ENCODE data around the gene RPL37A. TPM values are rescaled to one million over a fixed set of nuclear protein-coding genes. Genes with fewer than 3 reads are reported as not detected.
A peak's percentile ranks its signal among the peaks of the same experiment; 100 is the strongest.

The RPL37A gene
- total RNA-seq, 4 donors from 2014 or later: 1,246 to 1,858 (median 1,428) TPM

DNA sequence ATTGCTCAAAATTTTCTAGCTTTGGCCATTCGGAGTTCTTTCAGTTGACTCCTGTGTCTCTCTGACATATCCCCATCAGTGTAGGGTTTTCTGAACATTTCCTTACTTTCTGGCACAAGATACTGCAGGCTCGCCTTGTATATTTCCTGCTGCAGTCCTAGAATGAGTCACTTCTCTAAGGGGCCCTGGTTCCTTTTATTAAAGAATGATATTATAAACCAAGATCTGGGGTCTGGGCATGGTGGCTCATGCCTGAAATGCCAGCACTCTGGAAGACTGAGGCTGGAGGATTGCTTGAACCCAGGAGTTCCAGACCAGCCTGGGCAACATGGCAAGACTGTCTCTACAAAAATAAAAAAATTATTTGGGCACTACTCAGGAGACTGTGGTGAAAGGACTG is 3.0 kb upstream of the RPL37A start:
- no peak overlapping the region for H3K27ac ChIP-seq
- no peak for TF ChIP-seq CTCF (IDR thresholded peaks at IDR 0.05)
- no peak for TF ChIP-seq POLR2A (IDR thresholded peaks at IDR 0.05)
- no peaks in the 10 kb centered on the region for H3K9me3 ChIP-seq
- H3K27me3 ChIP-seq: no peaks in the 10 kb centered on the region
- peaks cover 9 to 51% (median 20%) of the 10 kb centered on the region in 3 donors for H3K4me1 ChIP-seq
- intact Hi-C loops (cut with DNase I): no loop called here
- 33 to 34% methylated on average over 2 of the region's 2 CpGs for WGBS, 2 donors
- DNase-seq: no peak
- no peak overlapping the region for H3K4me3 ChIP-seq
- peaks cover 0 to 12% (median under 1%) of the 10 kb centered on the region in 3 donors for H3K36me3 ChIP-seq

DNA sequence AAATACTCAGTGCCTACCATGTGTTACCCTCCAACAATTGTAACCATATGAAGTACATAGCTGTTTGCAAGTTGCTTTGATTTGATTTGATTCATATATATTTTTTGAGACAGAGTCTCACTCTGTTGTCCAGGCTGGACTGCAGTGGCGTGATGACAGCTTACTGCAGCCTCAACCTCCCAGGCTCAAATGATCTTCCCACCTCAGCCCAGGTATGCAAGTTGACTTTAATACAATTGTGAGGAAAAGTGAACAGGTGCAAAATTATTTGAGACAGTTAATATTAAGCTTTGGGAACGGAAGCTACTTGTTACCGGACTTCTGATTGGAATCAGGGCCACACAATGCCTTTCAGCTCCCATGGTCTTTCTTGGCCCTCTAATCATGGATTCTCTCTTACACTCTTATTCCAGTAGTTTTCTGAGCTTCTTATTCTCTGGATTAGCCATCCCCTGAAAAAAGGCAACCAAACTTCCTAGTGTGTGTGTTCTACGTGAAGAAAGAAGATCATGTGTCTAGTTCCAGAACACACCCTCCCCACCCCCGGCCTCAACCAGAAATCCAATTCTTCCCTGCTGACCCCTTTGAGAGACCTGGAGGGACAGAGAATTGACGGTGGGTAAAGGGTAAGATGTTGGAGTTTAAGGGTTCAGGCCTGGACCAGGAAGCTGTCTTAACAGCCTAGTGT is 1.1 kb upstream of the RPL37A start:
- Histone ChIP-seq H3K27ac (peak overlapping the region; percentile 88 to 92 (median 89)), H3K4me3 (peak overlapping the region in 3 of 4 donors; percentile 64 to 82 (median 74)), H3K36me3 (peaks cover 5 to 30% (median 17%) of the 10 kb centered on the region in 3 donors), H3K27me3 (no peaks in the 10 kb centered on the region), H3K9me3 (no peaks in the 10 kb centered on the region), H3K4me1 (peaks cover 24 to 67% (median 32%) of the 10 kb centered on the region in 3 donors)
- intact Hi-C loops (cut with DNase I): no loop called here
- DNase-seq: no peak
- 77 to 84% methylated on average over 5 to 6 of the region's 6 CpGs for WGBS, 2 donors
- no peak for TF ChIP-seq POLR2A (IDR thresholded peaks at IDR 0.05)
- no peak for TF ChIP-seq CTCF (IDR thresholded peaks at IDR 0.05)

DNA sequence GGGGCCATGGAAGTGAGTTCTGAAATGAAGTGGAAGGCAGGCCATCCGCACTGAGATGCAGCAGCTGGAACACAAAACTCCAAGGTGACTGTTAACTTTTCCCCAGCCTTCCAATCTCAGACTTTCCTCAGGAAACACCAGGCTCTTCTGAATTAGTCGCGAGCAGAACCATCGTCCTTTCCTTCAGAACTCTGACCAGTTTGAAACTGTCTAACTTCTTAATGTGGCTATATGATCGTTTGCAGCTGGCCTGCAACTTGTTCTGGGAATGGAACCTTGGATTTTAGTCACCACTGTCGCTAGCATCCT is 620 bp upstream of the RPL37A start:
- no peak for DNase-seq
- Histone ChIP-seq H3K4me1 (peaks cover 24 to 67% (median 32%) of the 10 kb centered on the region in 3 donors), H3K9me3 (no peaks in the 10 kb centered on the region), H3K27me3 (no peaks in the 10 kb centered on the region), H3K27ac (peak overlapping the region; percentile 88 to 92 (median 89)), H3K36me3 (peaks cover 5 to 35% (median 22%) of the 10 kb centered on the region in 3 donors), H3K4me3 (peak overlapping the region; percentile 64 to 82 (median 76))
- intact Hi-C loops (cut with DNase I): no loop called here
- 25 to 53% methylated on average over 4 to 5 of the region's 6 CpGs for WGBS, 2 donors
- TF ChIP-seq CTCF (IDR thresholded peaks at IDR 0.05): no peak
- TF ChIP-seq POLR2A (IDR thresholded peaks at IDR 0.05): no peak

GRCh38 chr2:216499641-216500218 is 1.1 kb downstream of the RPL37A start:
- Histone ChIP-seq H3K36me3 (peaks cover 5 to 52% (median 29%) of the 10 kb centered on the region in 3 donors), H3K4me1 (peaks cover 24 to 67% (median 32%) of the 10 kb centered on the region in 3 donors), H3K27me3 (no peaks in the 10 kb centered on the region), H3K4me3 (peak overlapping the region; percentile 64 to 82 (median 76)), H3K27ac (peak overlapping the region; percentile 88 to 92 (median 89)), H3K9me3 (no peaks in the 10 kb centered on the region)
- TF ChIP-seq POLR2A (IDR thresholded peaks at IDR 0.05): no peak
- TF ChIP-seq CTCF (IDR thresholded peaks at IDR 0.05): no peak
- WGBS, 2 donors: 8% methylated on average over 6 of the region's 6 CpGs
- intact Hi-C loops (cut with DNase I): no loop called here
- DNase-seq: no peak

DNA sequence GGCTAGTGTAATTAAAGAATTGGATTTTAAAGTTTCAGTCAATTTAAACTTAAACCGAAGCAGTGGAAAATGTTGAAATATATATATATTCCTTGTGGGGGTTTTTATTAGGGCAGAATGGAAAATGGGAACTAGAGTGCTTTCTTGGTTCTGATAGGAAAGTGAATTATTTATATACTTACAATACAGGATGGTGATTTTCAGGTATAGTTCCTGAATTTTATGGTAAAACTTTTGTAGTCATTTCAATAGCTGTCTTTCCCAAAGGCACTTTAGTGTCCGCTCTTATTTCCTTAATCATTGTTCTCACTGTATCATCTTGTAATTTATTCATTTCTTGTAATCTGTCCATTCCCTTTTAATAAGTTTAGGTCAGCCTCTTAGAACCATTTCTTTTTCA is 1.9 kb downstream of the RPL37A start:
- TF ChIP-seq POLR2A (IDR thresholded peaks at IDR 0.05): no peak
- no peak for TF ChIP-seq CTCF (IDR thresholded peaks at IDR 0.05)
- Histone ChIP-seq H3K9me3 (no peaks in the 10 kb centered on the region), H3K4me1 (peaks cover 24 to 62% (median 32%) of the 10 kb centered on the region in 3 donors), H3K4me3 (peak overlapping the region in 3 of 4 donors; percentile 74 to 82 (median 77)), H3K27me3 (no peaks in the 10 kb centered on the region), H3K36me3 (peaks cover 5 to 61% (median 29%) of the 10 kb centered on the region in 3 donors), H3K27ac (peak overlapping the region in 2 of 4 donors; percentile 88 to 90)
- intact Hi-C loops (cut with DNase I): no loop called here
- DNase-seq: no peak
- 73 to 83% methylated on average over 2 of the region's 2 CpGs for WGBS, 2 donors

All from esophagus squamous epithelium (tissue), 5 donors.